HG03159 (cell line): Measurements from ENCODE around the gene ANKIB1.
"Not testable (repeated sequence)": the region's sequence is repeated elsewhere in the genome, so short reads cannot be mapped to it uniquely, and the experiment has no call there.

Experiments
- ATAC-seq: cut with Tn5 transposase; IDR thresholded peaks from one replicate; pipeline ENCODE4 v1.9.1; 2021; ENCODE audit warnings: mild to moderate bottlenecking, moderate library complexity; ENCODE audit not compliant: unreplicated experiment

The ANKIB1 gene

GRCh38 chr7:92245487-92246359 lies at the start of gene ANKIB1, which contains the start of gene KRIT1:
Gene ANKIB1 (plus strand): TSS chr7:92245974. CDS start chr7:92294979, 49,005 bp downstream.
Gene KRIT1 (minus strand): TSS chr7:92245914. CDS start chr7:92242135, 3,779 bp downstream.
- ATAC-seq = peak; percentile 77

- no peak for ATAC-seq
Observed at GRCh38 chr7:92200791-92201190, 45.0 kb upstream of the ANKIB1 start.

- ATAC-seq = no peak
Observed at GRCh38 chr7:92205987-92206386, 39.8 kb upstream of the ANKIB1 start.

GRCh38 chr7:92206672-92207071 lies 39.1 kb upstream of the ANKIB1 start:
- no peak for ATAC-seq

- ATAC-seq = no peak
Observed at GRCh38 chr7:92221766-92222165, 24.0 kb upstream of the ANKIB1 start.

- ATAC-seq = no peak
Observed at GRCh38 chr7:92226981-92227380, 18.8 kb upstream of the ANKIB1 start.

- ATAC-seq = no peak
Observed at GRCh38 chr7:92228100-92228499, 17.7 kb upstream of the ANKIB1 start.

- ATAC-seq = no peak
Observed at GRCh38 chr7:92228742-92229141, 17.0 kb upstream of the ANKIB1 start.

- ATAC-seq = no peak
Observed at GRCh38 chr7:92230547-92230946, 15.2 kb upstream of the ANKIB1 start.

GRCh38 chr7:92242972-92243371 lies 2.8 kb upstream of the ANKIB1 start:
- no peak for ATAC-seq

- ATAC-seq = no peak
Observed at GRCh38 chr7:92244808-92245486, 827 bp upstream of the ANKIB1 start.

- ATAC-seq = peak; percentile 35
Observed at GRCh38 chr7:92246360-92247101, 757 bp downstream of the ANKIB1 start.

GRCh38 chr7:92250603-92251002 lies 4.8 kb downstream of the ANKIB1 start:
- no peak for ATAC-seq

- ATAC-seq = no peak
Observed at GRCh38 chr7:92251181-92251580, 5.4 kb downstream of the ANKIB1 start.

GRCh38 chr7:92253251-92253650 lies 7.5 kb downstream of the ANKIB1 start:
- no peak for ATAC-seq

- not testable (repeated sequence) for ATAC-seq
Observed at GRCh38 chr7:92254800-92255199, 9.0 kb downstream of the ANKIB1 start.

GRCh38 chr7:92255308-92255707 lies 9.5 kb downstream of the ANKIB1 start:
- ATAC-seq = no peak

- no peak for ATAC-seq
Observed at GRCh38 chr7:92259062-92259461, 13.3 kb downstream of the ANKIB1 start.

GRCh38 chr7:92259610-92260247 lies 14.0 kb downstream of the ANKIB1 start:
- ATAC-seq = no peak

- no peak for ATAC-seq
Observed at GRCh38 chr7:92260248-92260781, 14.5 kb downstream of the ANKIB1 start.
